MCF 10A (cell line): Measurements from ENCODE around the gene BGLAP. TPM values are rescaled to one million over a fixed set of nuclear protein-coding genes. Genes with fewer than 3 reads are reported as not detected.

Experiments
- BruUV-seq: library from RNA; stranded (reverse); fragments of 400-500 nt; replicated peaks from 2 replicates; lab custom pipeline; 2021; lab: Mats Ljungman, UMichigan
- CTCF ChIA-PET: fragments of 300-600 bp; sonication (Branson Sonifier 250); formaldehyde crosslinking; extraction: SDS; loops from one replicate; lab custom pipeline; 2021; ENCODE audit warnings: antibody characterized with exemption, inconsistent platforms; lab: Yijun Ruan, JAX
- POLR2A ChIA-PET: fragments of 300-600, 350-650 bp; sonication (Branson Sonifier 250); formaldehyde crosslinking; extraction: SDS; loops from one replicate; lab custom pipeline; 2020; ENCODE audit warnings: antibody characterized with exemption, inconsistent platforms; lab: Yijun Ruan, JAX
- DNase-seq: peaks from one replicate; pipeline ENCODE4 v3.0.0-alpha.2; 2018; ENCODE audit not compliant: unreplicated experiment
- H3K27ac Mint-ChIP-seq: one replicate; pipeline ENCODE4 v1.8.0; 2022; ENCODE audit warnings: mild to moderate bottlenecking, low read depth, mixed read lengths; ENCODE audit not compliant: unreplicated experiment
- H3K27me3 Mint-ChIP-seq: one replicate; pipeline ENCODE4 v1.8.0; 2022; ENCODE audit warnings: mixed read lengths; ENCODE audit not compliant: insufficient read depth, unreplicated experiment
- H3K36me3 Mint-ChIP-seq: one replicate; pipeline ENCODE4 v1.8.0; 2022; ENCODE audit warnings: mild to moderate bottlenecking, moderate library complexity, mixed read lengths; ENCODE audit not compliant: insufficient read depth, unreplicated experiment
- H3K4me1 Mint-ChIP-seq: one replicate; pipeline ENCODE4 v1.8.0; 2022; ENCODE audit warnings: mixed read lengths; ENCODE audit not compliant: insufficient read depth, unreplicated experiment
- H3K4me3 Mint-ChIP-seq: one replicate; pipeline ENCODE4 v1.8.0; 2022; ENCODE audit warnings: mild to moderate bottlenecking, moderate library complexity, mixed read lengths; ENCODE audit not compliant: unreplicated experiment
- H3K9me3 Mint-ChIP-seq: one replicate; pipeline ENCODE4 v1.8.0; 2022; ENCODE audit warnings: mixed read lengths; ENCODE audit not compliant: unreplicated experiment
- CTCF ChIP-seq: fragments of 200-600 bp; IDR thresholded peaks from one replicate; pipeline ENCODE4 v1.8.0; 2022; ENCODE audit warnings: antibody characterized with exemption, mild to moderate bottlenecking; ENCODE audit not compliant: unreplicated experiment
- intact Hi-C: fragments of 100-400 bp; cut with micrococcal nuclease; formaldehyde crosslinking; loops from 2 replicates; pipeline ENCODE4 v1.14.1; 2022
- total RNA-seq: library from RNA; stranded (reverse); gene quantifications from 2 replicates; pipeline ENCODE4 v1.2.3, GENCODE V29; 2022

Gene BGLAP
- total RNA-seq, 1 experiment from 2014 or later: 1.9 TPM

GRCh38 chr1:156232201-156232894 lies 9.6 kb upstream of the BGLAP start:
- intact Hi-C loops: no loop called here
- H3K9me3 Mint-ChIP-seq: no peaks in the 10 kb centered on the region
- TF ChIP-seq CTCF: no peak
- CTCF ChIA-PET: interaction anchor here (0.6 to 22.6 kb wide), 9 partner anchors 19 to 248 kb away, joined by 3 to 524 read pairs (median 4); no protein-coding TSS in a partner anchor
- POLR2A ChIA-PET: interaction anchor here (1.5 to 2.0 kb wide), 2 partner anchors 10 to 20 kb away, joined by 6 to 14 read pairs; partner anchors contain the start of genes BGLAP and PMF1
- DNase-seq: no peak
- H3K27ac Mint-ChIP-seq: no peak overlapping the region
- peaks cover 7% of the 10 kb centered on the region for H3K4me1 Mint-ChIP-seq
- H3K27me3 Mint-ChIP-seq: no peaks in the 10 kb centered on the region
- H3K36me3 Mint-ChIP-seq: peaks cover 68% of the 10 kb centered on the region
- no peak overlapping the region for H3K4me3 Mint-ChIP-seq
- no TSS peak for BruUV-seq

GRCh38 chr1:156233426-156234127 lies 8.4 kb upstream of the BGLAP start:
- H3K9me3 Mint-ChIP-seq: no peaks in the 10 kb centered on the region
- H3K27me3 Mint-ChIP-seq: no peaks in the 10 kb centered on the region
- no TSS peak for BruUV-seq
- peaks cover 7% of the 10 kb centered on the region for H3K4me1 Mint-ChIP-seq
- POLR2A ChIA-PET: interaction anchor here (0.7 to 2.0 kb wide), 7 partner anchors 9 to 83 kb away, joined by 3 to 14 read pairs (median 3); partner anchors contain the start of genes BGLAP, PMF1, SMG5 and TMEM79
- intact Hi-C loops: no loop called here
- no peak overlapping the region for H3K4me3 Mint-ChIP-seq
- DNase-seq: no peak
- peaks cover 65% of the 10 kb centered on the region for H3K36me3 Mint-ChIP-seq
- no peak for TF ChIP-seq CTCF
- peak overlapping the region; percentile 51 for H3K27ac Mint-ChIP-seq
- CTCF ChIA-PET: interaction anchor here (0.6 to 22.6 kb wide), 7 partner anchors 8 to 278 kb away, joined by 3 to 524 read pairs (median 6); no protein-coding TSS in a partner anchor

- DNase-seq: no peak
- Mint-ChIP-seq H3K27ac (no peak overlapping the region), H3K36me3 (peaks cover 65% of the 10 kb centered on the region), H3K9me3 (no peaks in the 10 kb centered on the region), H3K4me1 (peaks cover 15% of the 10 kb centered on the region), H3K27me3 (no peaks in the 10 kb centered on the region), H3K4me3 (no peak overlapping the region)
- intact Hi-C loops: no loop called here
- POLR2A ChIA-PET: interaction anchor here (0.6 kb wide), 1 partner anchor 10 kb away, joined by 3 read pairs; no protein-coding TSS in a partner anchor
- no peak for TF ChIP-seq CTCF
- no TSS peak for BruUV-seq
- CTCF ChIA-PET: interaction anchor here (0.6 to 22.6 kb wide), 4 partner anchors 11 to 384 kb away, joined by 3 to 524 read pairs (median 12); no protein-coding TSS in a partner anchor
Measured at GRCh38 chr1:156236164-156236563, 5.8 kb upstream of the BGLAP start.

GRCh38 chr1:156238248-156238647 lies 3.7 kb upstream of the BGLAP start:
- intact Hi-C loops: no loop called here

More at GRCh38 chr1:156238248-156238647, 3.7 kb upstream of the BGLAP start:
- BruUV-seq: no TSS peak
- no peaks in the 10 kb centered on the region for H3K27me3 Mint-ChIP-seq
- CTCF ChIA-PET: interaction anchor here (0.6 to 22.6 kb wide), 6 partner anchors 11 to 246 kb away, joined by 3 to 524 read pairs (median 6); partner anchors contain the start of gene PMF1
- peaks cover 27% of the 10 kb centered on the region for H3K4me1 Mint-ChIP-seq
- no peaks in the 10 kb centered on the region for H3K9me3 Mint-ChIP-seq
- H3K4me3 Mint-ChIP-seq: no peak overlapping the region
- POLR2A ChIA-PET: interaction anchor here (0.6 to 2.1 kb wide), 9 partner anchors 9 to 174 kb away, joined by 3 to 7 read pairs (median 3); partner anchors contain the start of genes PAQR6, PMF1 and SMG5
- H3K36me3 Mint-ChIP-seq: peaks cover 68% of the 10 kb centered on the region
- no peak for DNase-seq
- no peak overlapping the region for H3K27ac Mint-ChIP-seq
- no peak for TF ChIP-seq CTCF
